Astrocyte (in vitro differentiated cells and primary cell): ENCODE results near the gene ATG9B. TPM values are rescaled to one million over a fixed set of nuclear protein-coding genes. Genes with fewer than 3 reads are reported as not detected.

ENCODE experiments used
- DNase-seq: peaks from one replicate; pipeline ENCODE4 v3.0.0-alpha.2; 2010; ENCODE audit warnings: low read depth
- FAIRE-seq: peaks from 2 replicates; lab custom pipeline; 2011; peaks lifted over from hg19 to GRCh38; lab: Jason Lieb, UNC
- H2AFZ ChIP-seq: 2 replicates; pipeline ENCODE4 v1.6.0; 2012; ENCODE audit warnings: low read depth, low read length, inconsistent platforms
- H3K27ac ChIP-seq: 2 replicates; pipeline ENCODE4 v1.5.1; 2011; ENCODE audit warnings: low read depth, low read length, inconsistent platforms
- H3K27me3 ChIP-seq: 2 replicates; pipeline ENCODE4 v1.6.0; 2011; ENCODE audit warnings: low read length, inconsistent platforms; ENCODE audit not compliant: insufficient read depth
- H3K36me3 ChIP-seq: 2 replicates; pipeline ENCODE4 v1.5.1; 2011; ENCODE audit warnings: low read length, inconsistent platforms; ENCODE audit not compliant: insufficient read depth
- H3K4me1 ChIP-seq: 2 replicates; pipeline ENCODE4 v1.5.1; 2011; ENCODE audit warnings: low read length, inconsistent platforms; ENCODE audit not compliant: insufficient read depth
- H3K4me2 ChIP-seq: 2 replicates; pipeline ENCODE4 v1.6.0; 2012; ENCODE audit warnings: low read length, inconsistent platforms
- H3K4me3 ChIP-seq: 2 replicates; pipeline ENCODE4 v1.5.1; 2011; ENCODE audit warnings: low read depth, mild to moderate bottlenecking, low read length, inconsistent platforms; ENCODE audit not compliant: insufficient read depth
- H3K79me2 ChIP-seq: 2 replicates; pipeline ENCODE4 v1.6.0; 2012; ENCODE audit warnings: mild to moderate bottlenecking, low read length, inconsistent platforms; ENCODE audit not compliant: insufficient read depth
- H3K9ac ChIP-seq: 2 replicates; pipeline ENCODE4 v1.6.0; 2012; ENCODE audit warnings: mild to moderate bottlenecking, low read length, inconsistent platforms
- H3K9me3 ChIP-seq: 2 replicates; pipeline ENCODE4 v1.5.1; 2012; ENCODE audit warnings: low read depth, mild to moderate bottlenecking, low read length, inconsistent platforms; ENCODE audit not compliant: insufficient read depth
- H4K20me1 ChIP-seq: 2 replicates; pipeline ENCODE4 v1.6.0; 2012; ENCODE audit warnings: low read length, inconsistent platforms; ENCODE audit not compliant: insufficient read depth
- H3K27ac Mint-ChIP-seq: one replicate; pipeline ENCODE4 v1.8.0; 2021; ENCODE audit warnings: mild to moderate bottlenecking, mixed read lengths; ENCODE audit not compliant: unreplicated experiment
- H3K27me3 Mint-ChIP-seq: one replicate; pipeline ENCODE4 v1.8.0; 2021; ENCODE audit warnings: low read depth, mixed read lengths; ENCODE audit not compliant: unreplicated experiment
- H3K36me3 Mint-ChIP-seq: one replicate; pipeline ENCODE4 v1.8.0; 2021; ENCODE audit warnings: low read depth, mixed read lengths; ENCODE audit not compliant: unreplicated experiment
- H3K4me1 Mint-ChIP-seq: one replicate; pipeline ENCODE4 v1.8.0; 2021; ENCODE audit warnings: low read depth, mixed read lengths; ENCODE audit not compliant: unreplicated experiment
- H3K4me3 Mint-ChIP-seq: one replicate; pipeline ENCODE4 v1.8.0; 2021; ENCODE audit warnings: mild to moderate bottlenecking, moderate library complexity, mixed read lengths; ENCODE audit not compliant: unreplicated experiment
- H3K9me3 Mint-ChIP-seq: one replicate; pipeline ENCODE4 v1.8.0; 2021; ENCODE audit warnings: mild to moderate bottlenecking, mixed read lengths; ENCODE audit not compliant: unreplicated experiment
- CTCF ChIP-seq: IDR thresholded peaks from 2 replicates; pipeline ENCODE4 v1.5.1; 2011; ENCODE audit warnings: low read depth, mild to moderate bottlenecking, inconsistent platforms, low read length, moderate library complexity; ENCODE audit not compliant: insufficient read depth
- EZH2 ChIP-seq: IDR thresholded peaks from 2 replicates; pipeline ENCODE4 v1.6.1; 2012; ENCODE audit warnings: mild to moderate bottlenecking, low read length, inconsistent platforms; ENCODE audit not compliant: insufficient read depth
- total RNA-seq: library from RNA; stranded (reverse); gene quantifications from 2 replicates; pipeline ENCODE4 v1.2.1, GENCODE V29; 2021

ATG9B gene
- total RNA-seq, 1 donor from 2014 or later = 2.2 TPM

GRCh38 chr7:150971242-150972022, 52.9 kb downstream of the ATG9B start:
- H3K4me2 ChIP-seq = no peak overlapping the region
- no peaks in the 10 kb centered on the region for H3K4me1 ChIP-seq
- Mint-ChIP-seq H3K27me3 (peaks cover 27% of the 10 kb centered on the region), H3K9me3 (no peaks in the 10 kb centered on the region), H3K4me1 (peaks cover 9% of the 10 kb centered on the region), H3K4me3 (no peak overlapping the region), H3K27ac (no peak overlapping the region), H3K36me3 (peaks cover 3% of the 10 kb centered on the region)
- TF ChIP-seq EZH2 (no peak), CTCF (no peak)
- peaks cover 42% of the 10 kb centered on the region for H3K27me3 ChIP-seq
- H4K20me1 ChIP-seq = peaks cover 3% of the 10 kb centered on the region
- FAIRE-seq (no peak), DNase-seq (no peak)
- no peak overlapping the region for H2AFZ ChIP-seq
- no peak overlapping the region for H3K4me3 ChIP-seq
- H3K79me2 ChIP-seq = no peaks in the 10 kb centered on the region
- no peaks in the 10 kb centered on the region for H3K9me3 ChIP-seq
- H3K27ac ChIP-seq = no peak overlapping the region
- no peak overlapping the region for H3K9ac ChIP-seq
- no peaks in the 10 kb centered on the region for H3K36me3 ChIP-seq

GRCh38 chr7:150970424-150970823, 53.9 kb downstream of the ATG9B start:
- Histone ChIP-seq H2AFZ (no peak overlapping the region), H3K36me3 (no peaks in the 10 kb centered on the region), H3K27me3 (peaks cover 46% of the 10 kb centered on the region), H4K20me1 (no peaks in the 10 kb centered on the region), H3K4me1 (no peaks in the 10 kb centered on the region), H3K79me2 (no peaks in the 10 kb centered on the region), H3K9me3 (no peaks in the 10 kb centered on the region), H3K27ac (no peak overlapping the region), H3K9ac (no peak overlapping the region), H3K4me2 (no peak overlapping the region), H3K4me3 (no peak overlapping the region)
- Mint-ChIP-seq H3K27me3 (peaks cover 23% of the 10 kb centered on the region), H3K9me3 (no peaks in the 10 kb centered on the region), H3K27ac (no peak overlapping the region), H3K4me1 (peaks cover 5% of the 10 kb centered on the region), H3K36me3 (peaks cover 3% of the 10 kb centered on the region), H3K4me3 (no peak overlapping the region)
- TF ChIP-seq CTCF (no peak), EZH2 (no peak)
- FAIRE-seq (no peak), DNase-seq (no peak)

GRCh38 chr7:150969475-150969874, 54.8 kb downstream of the ATG9B start:
- no peak overlapping the region for H3K4me2 ChIP-seq
- H3K9me3 ChIP-seq = no peaks in the 10 kb centered on the region
- H3K36me3 Mint-ChIP-seq = peaks cover 3% of the 10 kb centered on the region
- no peak for TF ChIP-seq EZH2
- no peak for TF ChIP-seq CTCF
- no peaks in the 10 kb centered on the region for H3K36me3 ChIP-seq
- H3K4me1 ChIP-seq = no peaks in the 10 kb centered on the region
- no peak overlapping the region for H3K4me3 Mint-ChIP-seq
- FAIRE-seq (no peak), DNase-seq (no peak)
- no peak overlapping the region for H2AFZ ChIP-seq
- H3K27ac Mint-ChIP-seq = no peak overlapping the region
- H3K4me1 Mint-ChIP-seq = peaks cover 7% of the 10 kb centered on the region
- peaks cover 46% of the 10 kb centered on the region for H3K27me3 ChIP-seq
- no peak overlapping the region for H3K4me3 ChIP-seq
- no peaks in the 10 kb centered on the region for H4K20me1 ChIP-seq
- peaks cover 20% of the 10 kb centered on the region for H3K27me3 Mint-ChIP-seq
- no peak overlapping the region for H3K27ac ChIP-seq
- no peaks in the 10 kb centered on the region for H3K9me3 Mint-ChIP-seq
- H3K9ac ChIP-seq = no peak overlapping the region
- no peaks in the 10 kb centered on the region for H3K79me2 ChIP-seq
